ENCODE measurements around the gene PRR20G.

The PRR20G gene

DNA sequence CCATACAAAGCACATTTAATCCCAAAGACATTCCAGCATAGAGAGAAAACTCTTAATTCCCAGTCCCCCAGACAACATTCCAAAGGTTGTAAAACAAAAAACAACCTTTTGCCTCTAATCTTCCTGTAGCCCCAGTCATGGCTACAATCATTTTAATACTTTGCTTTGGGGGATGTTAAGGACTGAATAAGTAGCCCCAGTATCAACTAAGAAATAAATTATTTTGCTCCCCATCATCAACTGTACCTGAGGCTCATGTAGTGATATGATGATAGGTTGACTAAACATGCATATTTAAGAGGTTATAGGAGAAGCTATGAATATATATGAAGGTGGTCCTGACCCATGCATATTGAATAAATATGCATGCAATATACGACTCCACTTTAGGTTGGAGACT is 40.6 kb downstream of the PRR20G start:
- no peaks in the 10 kb centered on the region; the same call in 1 of the 2 replicates for H3K36me3 ChIP-seq
- H3K4me1 ChIP-seq = no peaks in the 10 kb centered on the region
- peaks cover 59% of the 10 kb centered on the region for H3K9me3 ChIP-seq
- H3K27ac ChIP-seq = no peak overlapping the region
- H3K4me3 ChIP-seq = no peak overlapping the region
- H3K9ac ChIP-seq = no peak overlapping the region
- no peak overlapping the region for H3K4me2 ChIP-seq
- no peaks in the 10 kb centered on the region for H3K27me3 ChIP-seq
- no peaks in the 10 kb centered on the region for H4K20me1 ChIP-seq
- no peak for TF ChIP-seq Cebpa-rat (IDR thresholded peaks at IDR 0.05)

DNA sequence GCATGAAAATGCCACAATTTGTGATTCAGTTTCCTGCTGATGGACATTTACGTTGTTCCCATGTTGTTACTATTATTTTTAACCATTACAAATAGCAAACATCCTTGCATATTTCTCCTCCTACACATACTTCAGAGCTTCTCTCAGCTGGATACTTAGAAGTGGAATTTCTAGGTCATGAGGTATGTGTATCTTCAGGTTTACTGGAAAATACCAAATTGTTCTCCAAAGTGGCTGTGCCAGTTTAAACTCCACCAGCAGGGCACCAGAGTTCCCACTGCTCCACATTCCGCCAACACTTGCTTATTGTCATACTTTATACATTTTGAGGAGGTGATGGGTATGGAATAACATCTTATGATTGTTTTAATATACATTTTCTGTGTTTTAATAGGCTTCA is 49.2 kb downstream of the PRR20G start:
- TF ChIP-seq Cebpa-rat (IDR thresholded peaks at IDR 0.05) = no peak
- H3K9ac ChIP-seq = no peak overlapping the region

DNA sequence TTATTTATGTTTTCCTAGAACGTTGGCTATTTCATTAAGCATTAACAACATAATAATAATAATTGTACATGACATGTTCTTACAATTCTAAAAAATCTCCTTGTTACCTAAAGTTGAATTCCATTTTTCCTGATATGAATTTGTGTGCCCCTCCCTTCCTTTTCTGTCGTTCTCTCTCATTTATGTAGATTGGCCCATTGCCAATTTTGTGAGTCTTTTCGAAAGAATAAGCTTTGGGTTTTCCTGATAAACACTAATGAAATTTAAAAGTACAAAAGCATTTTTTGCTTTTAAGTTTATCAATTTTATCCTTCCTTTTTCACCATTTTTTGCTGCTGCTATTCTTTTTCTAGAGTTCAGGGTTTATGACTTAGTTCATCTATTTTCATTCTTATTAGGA is 50.0 kb downstream of the PRR20G start:
- Histone ChIP-seq H3K27me3 (no peaks in the 10 kb centered on the region), H3K9me3 (peaks cover 5% of the 10 kb centered on the region; the same call in 1 of the 2 replicates)

More for the DNA sequence above, 49.2 kb downstream of the PRR20G start:
- Histone ChIP-seq H3K4me2 (no peak overlapping the region), H3K9me3 (peaks cover 5% of the 10 kb centered on the region; the same call in 1 of the 2 replicates), H3K36me3 (no peaks in the 10 kb centered on the region), H3K27ac (no peak overlapping the region), H4K20me1 (no peaks in the 10 kb centered on the region), H3K27me3 (no peaks in the 10 kb centered on the region), H3K4me1 (no peaks in the 10 kb centered on the region), H3K4me3 (no peak overlapping the region)

DNA sequence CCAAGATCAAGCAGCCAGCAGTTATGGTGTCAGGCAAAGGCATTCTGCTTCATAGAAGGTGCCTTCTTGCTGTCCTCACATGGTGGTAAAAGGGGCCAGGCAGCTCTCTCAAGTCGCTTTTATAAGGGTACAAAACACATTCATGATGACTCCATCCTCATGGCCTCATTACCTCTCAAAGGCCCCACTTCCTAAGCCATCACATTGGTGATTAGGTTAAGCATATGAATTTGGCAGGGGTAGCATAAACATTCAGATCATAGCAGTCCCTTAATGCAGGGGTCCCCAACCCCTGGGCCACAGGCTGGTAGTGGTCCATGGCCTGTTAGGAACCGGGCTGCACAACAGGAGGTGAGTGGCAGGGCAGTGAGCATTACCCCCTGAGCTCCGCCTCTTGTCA is 52.1 kb downstream of the PRR20G start:
- no peaks in the 10 kb centered on the region for H3K9me3 ChIP-seq
- no peaks in the 10 kb centered on the region for H3K27me3 ChIP-seq
- H3K27ac ChIP-seq = no peak overlapping the region
- H3K4me1 ChIP-seq = no peaks in the 10 kb centered on the region
- no peak overlapping the region for H3K4me2 ChIP-seq
- no peak overlapping the region for H3K9ac ChIP-seq
- no peaks in the 10 kb centered on the region; the same call in 1 of the 2 replicates for H4K20me1 ChIP-seq
- no peak for TF ChIP-seq Cebpa-rat (IDR thresholded peaks at IDR 0.05)
- no peaks in the 10 kb centered on the region for H3K36me3 ChIP-seq
- H3K4me3 ChIP-seq = no peak overlapping the region

More for the DNA sequence above, 50.0 kb downstream of the PRR20G start:
- Histone ChIP-seq H4K20me1 (no peaks in the 10 kb centered on the region; the same call in 1 of the 2 replicates), H3K36me3 (no peaks in the 10 kb centered on the region), H3K4me1 (no peaks in the 10 kb centered on the region), H3K4me3 (no peak overlapping the region), H3K9ac (no peak overlapping the region), H3K27ac (no peak overlapping the region), H3K4me2 (no peak overlapping the region)
- no peak for TF ChIP-seq Cebpa-rat (IDR thresholded peaks at IDR 0.05)

DNA sequence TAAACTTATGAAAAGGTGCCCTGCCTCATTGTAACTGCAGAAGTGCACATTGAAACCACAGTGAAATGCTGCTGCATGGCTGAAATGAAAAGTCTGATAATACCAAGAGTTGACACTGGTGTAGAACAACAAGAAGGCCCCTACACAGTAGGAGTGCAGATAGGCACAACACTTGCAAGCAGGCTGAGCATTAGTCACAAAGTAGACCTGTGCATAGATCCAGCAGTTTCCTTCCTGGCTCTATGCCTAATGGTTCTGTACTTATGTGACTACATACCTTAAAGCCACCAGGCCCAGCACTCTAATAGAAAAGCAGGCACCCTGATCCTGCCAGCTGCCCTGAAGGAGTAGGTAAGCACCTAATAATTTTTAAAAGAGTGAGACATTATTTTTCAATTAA is 53.1 kb downstream of the PRR20G start:
- Histone ChIP-seq H3K27ac (no peak overlapping the region), H3K4me3 (no peak overlapping the region), H3K4me2 (no peak overlapping the region), H3K36me3 (no peaks in the 10 kb centered on the region), H3K27me3 (no peaks in the 10 kb centered on the region), H4K20me1 (no peaks in the 10 kb centered on the region; the same call in 1 of the 2 replicates), H3K9ac (no peak overlapping the region), H3K4me1 (no peaks in the 10 kb centered on the region), H3K9me3 (no peaks in the 10 kb centered on the region)
- TF ChIP-seq Cebpa-rat (IDR thresholded peaks at IDR 0.05) = no peak
